Activated T-helper 17 cell treated with anti-CD3 and anti-CD28 coated beads, Interleukin-2, amount 50 U/mL, for 72 hours (primary cell): Measurements from ENCODE around the gene SLC29A3. TPM values are rescaled to one million over a fixed set of nuclear protein-coding genes. Genes with fewer than 3 reads are reported as not detected.

ENCODE experiments used
- ATAC-seq: fragments of 150-1000 bp; cut with Tn5 transposase; replicated peaks from 2 replicates; pipeline ENCODE4 v1.10.0; 2021; ENCODE audit warnings: mild to moderate bottlenecking, moderate library complexity
- H3K27ac Mint-ChIP-seq: one replicate; pipeline ENCODE4 v1.8.0; 2022; ENCODE audit warnings: mixed read lengths
- H3K27me3 Mint-ChIP-seq: one replicate; pipeline ENCODE4 v1.8.0; 2022; ENCODE audit warnings: mixed read lengths
- H3K36me3 Mint-ChIP-seq: one replicate; pipeline ENCODE4 v1.8.0; 2022; ENCODE audit warnings: low read depth, mild to moderate bottlenecking, mixed read lengths
- H3K4me1 Mint-ChIP-seq: one replicate; pipeline ENCODE4 v1.8.0; 2022; ENCODE audit warnings: mixed read lengths
- H3K4me3 Mint-ChIP-seq: one replicate; pipeline ENCODE4 v1.8.0; 2022; ENCODE audit warnings: mild to moderate bottlenecking, mixed read lengths
- H3K9me3 Mint-ChIP-seq: one replicate; pipeline ENCODE4 v1.8.0; 2022; ENCODE audit warnings: mixed read lengths
- total RNA-seq, 2 donors: library from RNA; stranded (reverse); gene quantifications; one replicate each; pipeline ENCODE4 v1.2.3, GENCODE V29; 2022

Gene SLC29A3
- total RNA-seq, 2 donors from 2014 or later: 2.7 to 3.4 TPM

- Mint-ChIP-seq H3K4me3 (no peak overlapping the region), H3K9me3 (no peaks in the 10 kb centered on the region), H3K36me3 (no peaks in the 10 kb centered on the region), H3K27ac (peak overlapping the region; percentile 49), H3K4me1 (peaks cover 4% of the 10 kb centered on the region), H3K27me3 (peaks cover 5% of the 10 kb centered on the region)
- ATAC-seq: no peak
Observed at GRCh38 chr10:71316056-71316785, 2.8 kb upstream of the SLC29A3 start.

DNA sequence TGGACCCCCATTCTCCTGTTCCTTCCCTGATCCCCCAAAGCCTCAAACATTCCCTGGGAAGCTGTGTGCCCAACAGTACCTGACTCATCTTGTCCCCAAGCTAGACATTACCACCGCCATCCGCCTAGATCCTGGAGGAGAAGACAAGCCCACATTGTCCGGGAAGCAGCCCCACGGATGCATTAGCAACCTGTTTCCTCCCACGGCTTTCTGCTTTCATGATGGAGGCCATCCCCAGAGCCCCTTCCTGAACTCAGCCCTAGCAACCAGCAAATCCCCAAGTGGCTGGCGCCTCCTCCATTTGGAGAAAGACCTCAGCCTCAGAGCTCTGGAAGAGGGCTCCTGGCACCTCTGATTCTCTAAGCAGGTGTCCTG lies 2.3 kb upstream of the SLC29A3 start:
- Mint-ChIP-seq H3K4me3 (no peak overlapping the region), H3K36me3 (no peaks in the 10 kb centered on the region), H3K27me3 (peaks cover 5% of the 10 kb centered on the region), H3K4me1 (peaks cover 4% of the 10 kb centered on the region), H3K27ac (peak overlapping the region; percentile 49), H3K9me3 (no peaks in the 10 kb centered on the region)
- no peak for ATAC-seq

DNA sequence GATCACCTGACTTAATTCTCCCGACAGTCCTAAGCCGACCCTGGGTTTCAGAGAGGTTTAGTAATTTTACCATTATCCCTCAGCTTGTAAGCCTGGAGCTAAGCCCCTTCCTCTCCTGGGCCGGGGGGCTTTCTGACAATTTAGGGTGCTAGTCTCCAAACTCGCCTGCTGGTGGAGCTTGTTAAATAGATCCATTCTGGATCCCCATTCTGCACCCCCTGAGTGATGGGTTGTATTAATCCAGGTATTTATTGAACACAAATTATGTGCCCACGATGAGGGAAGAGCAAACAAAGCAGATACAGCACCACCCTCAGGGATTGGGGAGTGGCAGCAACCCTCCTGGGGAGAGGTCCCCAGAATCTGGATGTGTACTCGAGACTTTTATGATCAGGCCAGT lies 1.3 kb upstream of the SLC29A3 start:
- no peak for ATAC-seq
- Mint-ChIP-seq H3K4me1 (peaks cover 5% of the 10 kb centered on the region), H3K27ac (no peak overlapping the region), H3K36me3 (peaks cover under 1% of the 10 kb centered on the region), H3K9me3 (no peaks in the 10 kb centered on the region), H3K4me3 (peak overlapping the region; percentile 44), H3K27me3 (peaks cover 5% of the 10 kb centered on the region)

GRCh38 chr10:71319800-71320392 lies 837 bp downstream of the SLC29A3 start:
- H3K27ac Mint-ChIP-seq: peak overlapping the region; percentile 88
- peaks cover 22% of the 10 kb centered on the region for H3K36me3 Mint-ChIP-seq
- peaks cover 13% of the 10 kb centered on the region for H3K4me1 Mint-ChIP-seq
- peak overlapping the region; percentile 93 for H3K4me3 Mint-ChIP-seq
- no peaks in the 10 kb centered on the region for H3K9me3 Mint-ChIP-seq
- no peaks in the 10 kb centered on the region for H3K27me3 Mint-ChIP-seq
- ATAC-seq: no peak

DNA sequence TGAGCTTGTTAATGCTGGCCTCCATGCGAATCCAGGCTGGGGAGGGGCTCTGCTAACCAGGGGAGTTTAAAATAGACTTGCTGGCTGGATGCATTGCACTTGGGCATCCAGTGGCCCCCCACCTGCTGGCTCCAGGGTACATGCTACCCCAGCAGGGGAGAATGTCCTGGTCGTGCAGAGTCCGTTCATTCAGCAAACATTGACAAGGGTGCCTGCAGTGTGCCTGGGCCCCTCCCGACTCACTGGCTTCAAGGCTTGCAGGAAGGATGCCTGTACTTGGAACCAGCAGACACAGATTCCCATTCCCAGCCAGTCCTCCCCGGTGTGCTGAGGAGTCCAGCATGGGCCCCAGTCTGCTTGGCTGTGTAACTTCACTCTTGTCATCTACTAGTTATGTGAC lies 1.5 kb downstream of the SLC29A3 start:
- Mint-ChIP-seq H3K36me3 (peaks cover 22% of the 10 kb centered on the region), H3K27me3 (no peaks in the 10 kb centered on the region), H3K9me3 (no peaks in the 10 kb centered on the region), H3K27ac (no peak overlapping the region), H3K4me3 (peak overlapping the region; percentile 93), H3K4me1 (peaks cover 12% of the 10 kb centered on the region)
- ATAC-seq: no peak

DNA sequence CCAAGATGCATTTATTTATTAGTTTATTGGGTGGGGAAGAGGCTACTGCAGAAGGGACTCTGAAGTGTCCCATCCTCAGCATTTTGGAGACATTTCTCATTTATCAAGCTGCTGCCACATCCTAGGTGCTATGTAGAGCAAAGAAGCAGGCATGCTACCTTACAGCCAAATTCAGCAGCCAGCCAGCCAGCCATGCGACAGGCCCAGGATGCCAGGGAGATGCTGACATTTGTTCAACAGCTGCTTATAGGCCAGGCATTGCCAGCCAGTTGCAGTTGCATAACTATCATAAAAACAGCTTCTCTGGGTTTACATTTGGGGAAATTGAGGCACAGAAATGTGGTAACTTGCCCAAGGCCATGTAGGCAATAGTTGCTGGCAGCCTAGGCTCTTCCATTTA lies 2.3 kb downstream of the SLC29A3 start:
- Mint-ChIP-seq H3K4me1 (peaks cover 9% of the 10 kb centered on the region), H3K27ac (no peak overlapping the region), H3K27me3 (no peaks in the 10 kb centered on the region), H3K4me3 (no peak overlapping the region), H3K9me3 (no peaks in the 10 kb centered on the region), H3K36me3 (peaks cover 22% of the 10 kb centered on the region)
- ATAC-seq: no peak

DNA sequence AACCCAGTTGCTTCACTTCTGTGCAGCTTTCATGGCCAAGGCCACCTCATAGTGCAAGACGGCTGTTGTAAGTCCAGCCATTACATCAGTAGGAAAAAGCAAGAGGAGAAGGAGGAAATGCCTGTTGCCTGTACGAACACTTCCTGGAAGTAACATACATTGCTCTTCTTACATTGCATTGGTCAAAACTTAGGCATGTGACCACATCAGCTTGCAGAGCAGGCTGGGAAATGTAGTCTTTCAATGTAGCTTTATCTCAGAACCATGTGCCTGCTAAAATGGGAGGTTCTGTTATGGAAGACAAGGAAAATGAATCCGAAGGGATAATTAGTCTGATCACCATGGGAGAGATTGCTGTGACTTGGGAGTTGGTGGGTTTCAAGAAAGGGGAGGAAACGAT lies 4.3 kb downstream of the SLC29A3 start:
- Mint-ChIP-seq H3K9me3 (no peaks in the 10 kb centered on the region), H3K27ac (no peak overlapping the region), H3K4me1 (peaks cover 9% of the 10 kb centered on the region), H3K36me3 (peaks cover 22% of the 10 kb centered on the region), H3K4me3 (no peak overlapping the region), H3K27me3 (no peaks in the 10 kb centered on the region)
- ATAC-seq: no peak

DNA sequence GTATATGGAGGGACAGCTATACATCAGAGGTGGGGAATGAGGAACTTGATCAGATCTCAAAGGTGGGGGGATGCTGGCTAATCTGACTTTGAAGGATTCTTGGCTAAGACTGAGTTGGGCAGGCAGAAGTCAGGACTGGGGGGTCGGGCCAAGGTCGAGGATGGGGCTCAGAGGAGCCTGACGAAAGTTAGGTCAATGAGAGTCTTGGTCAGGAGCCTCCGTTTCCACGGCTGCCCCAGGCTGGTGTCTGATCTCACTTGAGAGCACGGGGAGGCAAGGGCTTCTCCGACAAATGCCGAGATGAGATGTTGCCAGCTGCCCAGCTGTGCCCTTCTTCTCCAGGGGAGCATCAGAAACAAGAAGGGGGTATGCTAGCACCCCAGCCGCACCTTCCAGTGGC lies 5.7 kb downstream of the SLC29A3 start:
- Mint-ChIP-seq H3K27ac (peak overlapping the region; percentile 16), H3K9me3 (no peaks in the 10 kb centered on the region), H3K4me3 (no peak overlapping the region), H3K36me3 (peaks cover 22% of the 10 kb centered on the region), H3K4me1 (peaks cover 9% of the 10 kb centered on the region), H3K27me3 (no peaks in the 10 kb centered on the region)
- ATAC-seq: no peak

- Mint-ChIP-seq H3K4me3 (no peak overlapping the region), H3K36me3 (peaks cover 22% of the 10 kb centered on the region), H3K27me3 (no peaks in the 10 kb centered on the region), H3K9me3 (no peaks in the 10 kb centered on the region), H3K27ac (no peak overlapping the region), H3K4me1 (peaks cover 9% of the 10 kb centered on the region)
- no peak for ATAC-seq
Observed at GRCh38 chr10:71325267-71325666, 6.2 kb downstream of the SLC29A3 start.

DNA sequence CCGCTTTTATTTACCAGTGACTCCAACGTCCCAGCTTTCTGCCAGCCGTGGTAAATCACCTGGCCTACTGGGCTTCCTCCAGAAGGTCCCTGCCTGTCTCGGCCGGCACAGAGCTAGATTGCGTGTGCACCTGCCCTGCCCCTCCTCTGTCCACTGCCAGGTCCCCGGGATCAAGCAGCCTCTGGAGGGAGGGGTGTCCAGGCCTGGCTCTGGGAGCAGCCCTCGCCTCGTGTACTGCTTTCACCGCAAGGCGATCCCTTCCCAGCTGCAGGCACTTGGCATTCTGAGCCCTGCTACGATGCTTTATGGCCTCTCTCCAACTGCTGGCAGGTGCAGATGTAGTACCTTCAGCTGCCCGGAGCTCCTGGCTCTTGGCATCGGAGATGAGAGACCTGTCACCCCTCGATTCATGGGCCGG lies 7.4 kb downstream of the SLC29A3 start:
- no peak overlapping the region for H3K27ac Mint-ChIP-seq
- H3K4me3 Mint-ChIP-seq: no peak overlapping the region
- peaks cover 9% of the 10 kb centered on the region for H3K4me1 Mint-ChIP-seq
- ATAC-seq: no peak
- H3K9me3 Mint-ChIP-seq: no peaks in the 10 kb centered on the region
- no peaks in the 10 kb centered on the region for H3K27me3 Mint-ChIP-seq
- peaks cover 29% of the 10 kb centered on the region for H3K36me3 Mint-ChIP-seq

GRCh38 chr10:71330789-71331404 lies 11.8 kb downstream of the SLC29A3 start:
- Mint-ChIP-seq H3K4me3 (no peak overlapping the region), H3K27me3 (no peaks in the 10 kb centered on the region), H3K27ac (no peak overlapping the region), H3K4me1 (no peaks in the 10 kb centered on the region), H3K9me3 (no peaks in the 10 kb centered on the region), H3K36me3 (peaks cover 6% of the 10 kb centered on the region)
- no peak for ATAC-seq

- peaks cover 6% of the 10 kb centered on the region for H3K36me3 Mint-ChIP-seq
- H3K4me1 Mint-ChIP-seq: no peaks in the 10 kb centered on the region
- H3K4me3 Mint-ChIP-seq: no peak overlapping the region
- H3K27ac Mint-ChIP-seq: no peak overlapping the region
- no peaks in the 10 kb centered on the region for H3K9me3 Mint-ChIP-seq
- ATAC-seq: no peak
- H3K27me3 Mint-ChIP-seq: no peaks in the 10 kb centered on the region
Observed at GRCh38 chr10:71331736-71332135, 12.7 kb downstream of the SLC29A3 start.

DNA sequence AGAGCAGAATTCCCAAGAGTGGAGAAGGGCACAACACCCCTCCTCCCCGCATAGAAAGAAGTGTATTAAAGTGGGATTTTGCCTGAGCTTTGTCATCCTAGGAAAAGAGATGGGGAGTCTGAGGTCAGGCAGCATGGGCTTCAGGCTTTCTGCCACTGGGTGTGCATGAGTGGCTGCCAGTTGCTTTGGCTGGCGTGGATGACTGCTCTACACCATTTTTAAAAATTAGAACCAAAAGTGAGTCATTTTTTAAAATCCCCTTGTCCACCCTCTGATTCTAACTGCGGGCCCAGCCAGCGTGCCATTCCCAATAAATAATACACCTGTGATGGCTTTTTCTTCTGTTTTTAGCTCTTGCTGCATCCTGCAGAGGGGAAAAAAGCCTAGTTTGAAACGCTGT lies 13.4 kb downstream of the SLC29A3 start:
- Mint-ChIP-seq H3K36me3 (peaks cover 6% of the 10 kb centered on the region), H3K4me1 (no peaks in the 10 kb centered on the region), H3K27me3 (no peaks in the 10 kb centered on the region), H3K4me3 (no peak overlapping the region), H3K9me3 (no peaks in the 10 kb centered on the region), H3K27ac (no peak overlapping the region)
- no peak for ATAC-seq

- Mint-ChIP-seq H3K27ac (no peak overlapping the region), H3K4me1 (no peaks in the 10 kb centered on the region)
Observed at GRCh38 chr10:71333129-71333887, 14.2 kb downstream of the SLC29A3 start.

More at GRCh38 chr10:71333129-71333887, 14.2 kb downstream of the SLC29A3 start:
- peaks cover 6% of the 10 kb centered on the region for H3K36me3 Mint-ChIP-seq
- no peak overlapping the region for H3K4me3 Mint-ChIP-seq
- no peaks in the 10 kb centered on the region for H3K9me3 Mint-ChIP-seq
- ATAC-seq: no peak
- no peaks in the 10 kb centered on the region for H3K27me3 Mint-ChIP-seq
